CD4-positive, alpha-beta T cell treated with Interleukin-2 at 100 ng/mL for 4 hours (primary cell): ENCODE data around the gene MTHFD1L.
"Not testable (repeated sequence)": the region's sequence is repeated elsewhere in the genome, so short reads cannot be mapped to it uniquely, and the experiment has no call there.

Source experiments
- DNase-seq: peaks from one replicate; pipeline ENCODE4 v3.0.0-alpha.2; 2020; ENCODE audit warnings: low spot score

The MTHFD1L gene

DNA sequence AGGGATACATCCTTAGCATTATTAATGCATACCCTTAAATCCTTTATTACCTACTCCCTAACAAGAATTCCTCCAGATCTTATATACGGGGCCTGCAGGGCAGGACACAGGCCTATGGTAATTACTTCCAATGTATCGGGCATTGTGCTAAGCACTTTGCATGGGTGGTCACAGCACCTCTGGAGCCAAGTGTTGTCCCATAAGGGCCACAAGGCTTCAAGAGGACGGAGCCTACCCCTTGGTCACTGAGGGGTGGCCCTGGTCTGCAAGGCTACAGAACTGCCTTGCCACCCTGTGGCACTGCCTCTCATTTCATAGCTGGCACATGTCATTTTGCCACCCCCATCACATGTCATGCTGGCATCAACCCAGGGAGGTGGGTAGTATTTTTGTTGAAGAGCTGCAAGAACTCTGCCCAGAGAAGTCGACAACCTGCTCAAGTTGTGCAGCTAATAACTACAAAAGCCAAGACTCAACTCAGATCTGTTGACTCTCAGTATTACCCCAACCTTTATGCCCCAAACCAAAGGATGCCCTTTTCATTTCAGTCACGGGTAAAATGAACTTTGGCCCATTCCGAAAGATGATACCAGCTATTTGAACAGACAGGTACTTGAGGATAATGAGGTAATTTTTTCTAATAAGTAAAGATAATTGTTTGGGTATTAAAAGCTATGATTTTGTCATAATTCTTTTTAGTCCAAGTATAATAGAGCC, 230.2 kb downstream of the MTHFD1L start:
- DNase-seq = no peak

DNA sequence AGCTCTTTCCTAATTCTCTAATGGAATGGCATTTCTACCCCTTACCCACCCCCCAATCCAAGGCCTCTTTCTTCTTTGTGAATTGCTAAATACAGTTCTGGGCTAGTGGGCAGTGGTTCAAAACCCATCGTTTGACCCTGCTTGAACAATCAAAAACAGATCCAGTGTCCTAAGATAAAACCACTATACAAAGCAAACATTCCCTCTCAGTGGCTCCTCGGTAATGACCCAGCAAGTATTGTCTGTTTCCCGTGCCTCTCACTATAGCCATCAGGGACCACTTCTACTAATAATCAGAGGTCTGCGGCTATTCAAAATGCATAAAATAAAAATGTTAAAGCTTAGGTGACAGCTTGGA, 230.7 kb downstream of the MTHFD1L start:
- DNase-seq = no peak

DNA sequence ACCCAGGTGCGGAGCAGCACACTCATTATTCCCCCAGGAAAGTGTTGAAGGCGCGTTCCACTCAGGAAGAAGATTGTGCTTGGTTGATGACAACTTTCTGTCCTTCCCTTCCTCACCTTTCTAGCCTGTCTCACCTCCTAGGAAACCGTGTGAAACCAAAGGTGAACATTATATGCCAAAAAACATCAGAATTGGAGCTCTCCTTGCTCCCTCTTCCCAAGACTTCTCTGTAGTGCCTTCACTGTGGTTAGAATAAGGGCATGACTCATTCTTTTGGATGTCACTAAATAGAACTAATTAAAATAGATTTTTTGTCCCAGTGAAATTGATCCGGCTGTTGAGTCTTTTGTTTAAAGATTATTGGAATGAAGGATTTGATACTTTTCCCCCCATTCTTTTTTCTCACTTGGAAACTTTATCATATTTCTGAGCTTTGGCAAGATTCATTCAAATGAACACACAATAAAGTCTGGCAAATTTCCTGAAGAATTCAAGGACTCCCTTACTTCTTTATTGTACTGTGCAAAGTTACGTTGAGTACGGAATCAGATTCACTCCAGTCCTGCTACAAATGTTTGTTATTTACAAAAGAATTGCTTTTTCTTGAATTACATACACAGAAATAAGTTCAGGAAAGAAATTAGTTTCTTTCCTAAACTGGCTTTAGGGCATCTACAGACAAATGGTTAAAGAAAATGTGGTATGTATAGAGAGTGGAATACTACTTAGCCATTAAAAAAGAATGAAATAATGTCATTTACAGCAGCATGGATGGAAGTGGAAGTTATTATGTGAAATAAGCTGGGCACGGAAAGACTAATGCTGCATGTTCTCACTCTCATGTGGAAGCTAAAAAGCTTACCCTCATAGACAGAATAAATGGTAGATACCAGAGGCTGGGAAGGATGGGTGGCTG, 231.4 kb downstream of the MTHFD1L start:
- no peak for DNase-seq

DNA sequence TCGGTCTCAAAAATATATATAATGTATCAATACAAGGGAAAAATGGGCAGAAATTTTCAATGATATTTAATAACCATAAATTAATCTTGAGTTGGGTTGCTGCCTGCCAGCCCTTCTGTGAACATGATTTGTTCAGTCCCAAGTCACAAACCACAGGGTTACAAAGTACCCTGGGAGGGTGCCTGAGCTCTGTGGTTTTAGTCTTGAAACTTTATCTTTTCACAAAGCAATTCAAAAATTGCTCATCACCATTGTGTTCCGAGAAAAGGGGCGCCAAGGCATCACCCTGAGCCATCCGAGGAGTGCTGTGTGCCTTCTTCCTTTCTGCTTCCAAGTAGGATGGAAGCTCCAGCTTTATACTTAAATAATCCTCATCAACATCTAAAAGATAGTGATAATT, 232.7 kb downstream of the MTHFD1L start:
- DNase-seq = no peak

DNA sequence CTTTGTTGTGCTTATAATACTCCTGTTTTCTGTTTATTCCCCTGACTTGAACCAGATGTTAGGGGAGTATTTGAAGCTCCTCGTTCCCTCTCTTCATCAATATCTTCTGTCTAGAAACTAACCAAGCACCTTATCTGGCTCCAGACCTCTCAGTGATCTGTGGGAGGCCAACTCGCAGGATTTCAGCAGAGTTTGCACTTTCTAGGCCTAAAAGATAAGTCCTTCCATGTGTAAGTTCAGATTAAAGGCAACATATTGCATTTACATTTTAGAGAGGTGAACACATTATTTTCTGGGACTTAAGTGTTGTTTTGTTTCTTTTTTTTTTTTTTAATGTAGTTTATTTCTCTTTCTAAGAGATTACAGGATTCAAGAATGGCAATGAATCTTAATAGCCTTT, 234.8 kb downstream of the MTHFD1L start:
- DNase-seq = no peak

DNA sequence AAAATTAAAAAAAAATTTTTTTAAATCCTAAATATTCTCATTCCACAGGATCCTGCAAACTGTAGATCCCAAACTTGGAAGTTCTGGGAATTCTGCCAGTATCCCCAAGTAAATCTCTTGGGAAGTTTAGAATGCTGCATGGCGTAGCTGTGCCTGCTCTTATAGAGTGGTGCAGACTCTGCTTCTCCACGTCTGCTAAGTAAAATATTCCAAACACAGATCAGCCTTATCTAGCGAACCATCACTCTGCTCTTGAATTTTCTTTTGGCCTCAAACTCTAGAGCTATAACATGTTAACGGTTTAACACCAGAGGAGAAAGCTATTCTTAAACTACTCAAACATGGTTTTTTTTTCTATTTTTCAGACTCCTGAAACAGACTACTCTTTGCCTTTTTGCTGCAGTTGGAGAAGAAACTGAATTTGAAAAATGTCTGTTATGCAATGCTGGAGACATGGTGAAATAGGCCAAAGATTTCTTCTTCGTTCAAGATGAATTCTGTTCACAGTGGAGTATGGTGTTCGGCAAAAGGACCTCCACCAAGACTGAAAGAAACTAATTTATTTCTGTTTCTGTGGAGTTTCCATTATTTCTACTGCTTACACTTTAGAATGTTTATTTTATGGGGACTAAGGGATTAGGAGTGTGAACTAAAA, 235.8 kb downstream of the MTHFD1L start:
- DNase-seq = no peak

DNA sequence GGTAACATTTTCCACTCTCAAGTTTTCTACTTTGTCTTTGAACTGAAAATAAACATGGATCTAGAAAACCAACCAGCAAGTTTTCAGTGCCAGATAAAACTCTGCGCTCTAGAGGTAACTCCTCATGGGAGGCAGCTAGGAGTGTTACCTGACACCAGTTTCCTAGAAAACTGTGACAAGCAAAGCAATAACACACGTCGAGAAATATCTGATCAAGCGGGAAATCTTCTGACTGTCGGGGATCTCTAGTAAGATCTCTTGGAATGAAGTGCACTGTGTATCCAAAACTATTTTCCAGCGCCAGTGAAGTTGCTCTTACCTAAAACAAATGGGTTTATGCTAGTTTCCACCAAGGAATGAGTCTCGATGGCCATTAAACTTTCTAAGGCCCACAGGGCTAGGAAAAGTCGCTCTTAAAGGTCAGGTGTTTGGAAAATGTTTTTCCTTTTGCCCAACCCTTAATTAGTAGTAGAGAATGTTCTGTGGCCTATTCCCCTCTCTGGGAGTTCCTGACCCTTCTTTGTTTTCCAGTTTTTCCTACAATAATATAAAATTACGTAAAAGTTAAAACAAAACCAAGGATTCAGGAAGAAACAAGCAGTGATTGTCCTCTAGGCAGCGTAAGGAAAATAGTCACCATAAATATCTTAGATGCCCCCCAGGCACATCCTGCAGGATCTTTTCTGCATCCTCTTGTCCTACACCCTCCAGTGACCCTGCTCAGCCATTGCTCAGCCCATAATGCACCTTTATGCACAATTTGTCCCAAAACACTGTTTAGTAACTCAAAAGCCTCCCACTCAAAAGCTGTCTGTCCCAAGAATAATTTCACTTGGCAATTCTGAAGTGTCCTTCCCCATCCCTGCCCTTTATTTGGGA, 236.6 kb downstream of the MTHFD1L start:
- no peak for DNase-seq

DNA sequence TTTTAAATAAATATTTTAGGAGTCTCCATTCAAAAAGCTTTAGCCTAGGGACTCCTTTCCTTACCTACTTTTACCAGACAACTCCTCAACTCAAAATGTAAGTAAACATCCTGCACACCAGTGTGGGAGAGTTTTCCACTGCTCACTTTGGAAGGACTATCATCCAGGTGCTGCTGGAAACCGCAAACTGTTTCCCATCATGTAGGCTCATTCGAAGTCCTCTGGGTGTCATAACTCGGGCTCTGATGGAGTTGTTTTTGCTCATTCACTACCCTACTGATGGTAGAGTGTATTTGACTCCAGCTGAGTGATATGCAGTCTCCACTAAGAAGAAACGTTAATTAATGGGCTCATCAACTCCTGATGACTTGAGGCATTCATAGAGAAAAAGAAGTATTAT, 237.8 kb downstream of the MTHFD1L start:
- no peak for DNase-seq

DNA sequence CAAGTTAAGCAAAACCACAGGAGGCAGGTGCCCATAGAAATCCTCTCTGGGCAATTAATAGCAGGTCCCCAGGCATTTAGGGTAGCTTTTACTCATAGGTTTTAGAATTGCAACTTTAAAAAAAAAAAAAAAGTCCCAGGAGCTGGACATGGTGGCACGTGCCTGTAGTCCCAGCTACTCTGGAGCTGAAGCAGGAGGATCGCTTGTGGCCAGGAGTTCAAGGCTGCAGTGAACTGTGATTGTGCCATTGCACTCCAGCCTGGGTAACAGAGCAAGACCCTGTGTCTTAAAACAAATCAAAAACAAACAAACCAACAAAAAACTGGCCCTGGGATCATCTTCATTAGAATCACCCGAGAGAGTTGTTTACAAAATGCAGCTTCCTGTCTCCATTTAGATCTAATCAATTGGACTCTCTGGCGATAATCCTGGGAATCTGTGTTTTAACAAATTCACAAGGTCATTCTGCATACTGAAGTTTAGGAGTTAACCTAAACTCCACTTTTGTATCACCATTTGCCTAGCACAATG, 242.5 kb downstream of the MTHFD1L start:
- DNase-seq = no peak

DNA sequence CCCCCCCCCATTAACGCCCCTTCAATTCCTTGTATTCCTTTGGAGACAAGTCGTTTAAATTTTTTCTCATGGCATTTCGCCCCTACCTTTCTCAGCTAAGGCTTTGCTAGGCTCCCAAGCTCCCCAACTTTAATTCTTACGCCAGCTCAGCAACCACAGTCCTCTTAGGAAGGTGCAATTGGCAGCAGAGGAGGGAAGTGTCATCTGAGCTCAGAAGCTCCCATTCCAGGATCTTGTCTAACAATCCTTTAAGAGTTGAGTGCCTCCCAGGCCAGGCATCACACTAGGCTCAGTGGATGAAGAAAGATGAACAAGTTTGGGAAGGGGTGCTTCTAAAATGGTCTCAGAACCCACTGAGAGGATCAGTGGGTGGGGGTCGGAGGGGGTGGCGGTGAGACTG, 243.0 kb downstream of the MTHFD1L start:
- no peak for DNase-seq

DNA sequence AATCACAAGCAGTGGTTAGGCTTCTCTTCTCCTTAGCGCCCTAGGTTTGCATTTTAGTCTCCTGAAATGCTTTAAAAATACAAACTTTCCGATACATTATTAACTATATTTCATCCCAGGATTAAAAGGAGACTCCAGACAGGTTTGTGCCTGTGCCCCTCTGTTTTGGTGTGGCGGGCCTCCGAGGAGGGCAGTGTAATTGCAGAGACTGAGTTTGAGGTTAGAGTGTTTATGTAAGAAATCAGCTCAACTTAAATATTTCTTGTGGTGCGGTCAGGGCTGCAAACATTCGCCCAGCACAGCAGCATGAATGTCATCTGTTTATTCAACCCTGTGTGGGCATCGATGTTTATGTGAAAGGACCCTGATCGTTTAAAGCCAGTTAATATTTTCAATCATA, 243.9 kb downstream of the MTHFD1L start:
- DNase-seq = no peak

DNA sequence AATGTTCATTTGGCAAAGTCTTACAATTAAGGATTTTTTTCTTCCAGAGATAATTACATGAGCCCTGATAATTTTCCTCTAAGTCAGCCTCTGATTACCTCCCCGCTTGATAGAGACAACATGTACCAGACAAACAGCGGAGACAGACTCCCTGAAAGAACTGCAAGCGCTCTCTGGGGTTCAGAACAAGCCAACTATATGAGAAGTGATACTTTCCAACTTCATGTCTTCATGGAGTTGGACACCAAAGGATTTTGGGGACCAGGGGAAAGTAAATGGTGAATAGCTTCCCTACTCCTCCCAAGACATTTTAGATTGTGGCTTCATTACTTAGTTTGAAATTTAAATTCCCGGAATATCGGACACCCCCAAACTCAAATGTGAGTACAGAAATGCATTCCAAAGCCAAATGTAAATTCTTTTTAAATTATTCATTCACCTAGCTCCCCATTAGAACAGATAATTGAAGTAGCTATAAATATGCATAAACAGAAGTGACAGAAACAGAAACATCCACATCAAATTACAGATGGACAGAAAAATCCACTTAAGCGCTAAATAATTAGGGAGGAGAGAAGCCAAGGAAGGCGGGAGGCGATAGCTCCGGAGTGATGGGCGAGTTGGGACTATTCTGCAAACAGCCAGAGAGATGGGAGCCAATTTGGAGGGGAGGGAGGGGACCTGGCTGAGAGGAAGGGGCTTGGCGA, 244.5 kb downstream of the MTHFD1L start:
- DNase-seq = no peak

DNA sequence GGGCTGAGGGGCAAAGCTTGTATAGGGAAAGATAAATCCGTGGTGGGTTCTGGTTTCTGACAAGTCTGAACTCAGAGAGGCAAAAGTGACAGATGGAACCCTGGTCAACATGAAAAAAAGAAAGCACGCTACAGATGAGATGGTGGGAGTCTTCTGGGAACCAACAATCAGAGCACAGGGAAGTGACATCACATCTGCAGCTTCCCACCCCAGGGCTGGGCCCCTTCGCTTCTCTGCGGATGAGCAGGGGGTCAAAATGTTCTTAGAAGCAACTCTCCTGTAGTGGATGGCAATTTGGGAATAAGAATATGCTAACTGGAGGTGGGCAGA, 245.0 kb downstream of the MTHFD1L start:
- no peak for DNase-seq

DNA sequence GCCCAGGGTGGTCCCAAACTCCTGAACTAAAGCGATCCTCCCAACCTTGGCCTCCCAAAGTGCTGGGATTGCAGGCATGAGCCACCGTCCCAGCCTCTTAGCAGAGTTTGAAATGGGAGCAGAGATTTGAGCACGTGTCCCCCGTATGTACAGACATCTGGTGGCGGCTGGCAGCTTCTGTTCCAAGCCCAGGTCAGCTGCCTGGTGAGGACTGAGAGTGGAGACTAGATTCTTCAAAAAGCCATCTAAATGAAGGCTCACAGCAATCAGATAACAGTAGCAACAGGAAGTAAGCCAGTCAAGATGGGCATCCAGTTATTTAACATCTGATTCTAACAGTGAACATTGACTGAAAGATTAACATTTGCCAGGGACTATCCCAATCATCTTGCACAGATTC, 246.2 kb downstream of the MTHFD1L start:
- no peak for DNase-seq

DNA sequence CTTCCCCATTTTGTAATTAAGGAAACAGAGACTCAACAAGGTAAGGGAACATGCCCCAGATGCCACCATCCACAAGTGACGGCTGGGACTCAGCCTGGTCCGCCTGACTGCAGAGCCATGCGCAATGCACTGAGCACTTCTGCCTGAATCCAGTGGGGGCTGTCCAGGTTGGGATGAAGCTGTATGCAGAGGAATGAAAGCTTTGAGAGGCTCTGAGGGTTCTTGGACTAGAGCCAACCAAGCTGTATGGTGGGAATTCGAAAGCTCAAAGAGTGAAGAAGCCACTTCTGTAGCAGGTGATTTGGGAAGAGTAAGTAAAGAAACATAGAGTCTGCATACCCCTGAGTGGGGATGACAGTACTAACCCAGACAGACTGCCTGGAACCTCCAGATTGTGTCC, 246.6 kb downstream of the MTHFD1L start:
- no peak for DNase-seq

DNA sequence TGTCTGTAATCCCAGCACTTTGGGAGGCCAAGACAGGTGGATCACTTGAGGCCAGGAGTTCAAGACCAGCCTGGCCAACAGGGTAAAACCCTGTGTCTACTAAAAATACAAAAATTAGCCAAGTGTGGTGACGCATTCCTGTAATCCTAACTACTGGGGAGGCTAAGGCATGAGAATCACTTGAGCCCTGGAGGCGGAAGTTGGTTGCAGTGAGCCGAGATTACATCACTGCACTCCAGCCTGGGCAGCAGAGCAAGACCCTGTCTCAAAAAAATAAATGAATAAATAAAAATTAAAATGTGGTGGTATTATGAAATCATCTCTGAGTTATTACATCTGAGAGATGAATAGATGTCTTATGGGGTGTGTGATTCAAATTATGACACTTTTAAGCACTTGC, 247.4 kb downstream of the MTHFD1L start:
- DNase-seq = not testable (repeated sequence)

DNA sequence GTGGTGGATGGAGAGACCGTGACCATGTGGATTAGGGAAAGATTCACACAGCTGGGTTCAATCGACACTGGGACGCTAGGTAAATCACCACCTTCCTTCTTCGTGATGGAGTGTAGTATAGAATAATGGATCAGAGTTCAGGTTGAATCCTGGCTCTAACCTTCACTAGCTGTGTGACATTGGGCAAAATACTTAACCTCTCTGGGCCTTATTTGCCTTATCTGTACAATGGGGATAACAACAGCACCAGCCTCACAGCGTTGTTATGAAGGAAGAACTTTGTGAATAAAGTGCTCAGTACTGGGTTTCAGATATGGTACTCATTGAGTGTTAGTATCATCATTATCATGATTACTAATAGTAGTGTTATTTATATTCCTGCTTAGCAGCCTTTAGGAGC, 248.1 kb downstream of the MTHFD1L start:
- DNase-seq = no peak

DNA sequence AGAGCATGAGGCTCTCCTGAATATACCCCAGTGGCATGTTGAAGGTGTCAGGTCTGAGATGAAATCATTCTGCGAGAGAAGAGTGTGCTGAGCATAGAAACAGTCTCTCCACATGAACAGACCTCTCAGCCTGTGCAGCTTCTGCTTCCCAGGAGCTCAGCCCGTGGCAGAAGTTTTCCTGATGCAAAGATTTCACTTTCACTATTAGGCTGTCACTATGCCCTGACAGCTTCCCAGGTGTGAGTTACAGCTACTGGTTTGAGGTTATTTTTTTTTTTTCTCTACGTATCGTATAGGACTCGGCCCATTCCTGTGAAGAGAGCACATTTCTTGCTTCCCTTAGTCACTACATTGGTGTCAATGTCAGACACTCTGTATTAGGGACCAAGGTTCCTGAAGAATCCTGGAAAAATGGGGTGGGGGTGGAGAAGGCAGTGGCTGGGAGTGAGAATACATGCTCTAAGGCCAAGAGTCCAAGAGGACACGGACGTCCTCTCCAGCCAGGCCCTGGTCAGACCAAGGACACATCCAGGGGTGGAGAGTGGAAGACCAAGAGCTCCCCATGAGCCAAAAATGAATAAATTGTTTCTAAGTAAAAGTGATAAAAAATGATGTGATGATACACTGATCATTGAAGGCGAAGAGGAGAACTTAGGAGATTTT, 253.1 kb downstream of the MTHFD1L start:
- DNase-seq = no peak

DNA sequence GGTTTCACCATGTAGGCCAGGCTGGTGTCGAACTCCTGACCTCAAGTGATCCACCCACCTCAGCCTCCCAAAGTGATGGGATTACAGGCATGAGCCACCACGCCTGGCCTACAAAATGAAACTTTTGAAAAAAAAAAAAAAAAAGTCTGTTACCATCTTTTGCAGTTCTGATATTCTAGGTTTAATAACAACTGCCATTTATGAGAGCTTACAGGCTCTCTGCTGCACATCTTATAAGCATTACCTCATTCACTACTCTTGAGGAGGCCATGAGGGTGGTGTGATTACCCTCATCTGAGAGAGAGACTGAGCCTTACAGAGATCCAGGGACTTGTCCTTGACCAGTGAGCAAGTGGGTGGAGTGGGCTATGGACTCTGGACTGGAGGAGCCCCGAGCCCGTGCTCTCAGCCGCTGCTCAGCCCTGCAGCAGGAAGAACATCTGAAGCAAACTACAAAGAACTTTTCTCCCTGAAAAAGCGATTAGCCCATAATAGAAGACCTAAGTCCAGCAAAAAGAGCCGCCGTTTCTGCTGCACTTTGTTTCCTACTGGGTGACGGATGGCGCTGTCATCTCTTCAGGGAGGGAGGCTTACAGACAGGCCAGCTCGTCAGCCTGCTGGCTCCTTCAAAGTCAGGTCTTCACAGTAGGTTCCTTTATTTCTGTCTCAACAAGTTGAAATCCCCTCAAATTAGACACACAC, 254.5 kb downstream of the MTHFD1L start:
- DNase-seq = no peak

DNA sequence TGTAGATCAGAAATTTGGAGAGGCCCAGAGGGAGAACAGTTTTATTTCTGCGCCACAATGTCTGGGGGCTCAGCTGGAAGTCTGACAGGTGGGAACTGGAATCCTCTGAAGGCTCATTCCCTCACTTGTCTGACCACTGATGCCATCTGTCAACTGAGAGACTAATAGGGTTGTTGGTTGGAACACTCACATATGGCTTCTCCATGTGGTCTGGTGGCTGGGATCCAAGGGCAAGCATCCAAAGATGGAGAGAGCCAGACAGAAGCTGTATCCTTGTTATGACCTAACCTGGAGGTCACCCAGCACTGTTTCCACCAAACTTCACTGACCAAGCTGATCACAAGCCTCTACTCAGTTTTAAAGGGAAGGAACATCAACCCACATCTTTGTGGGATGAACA, 256.4 kb downstream of the MTHFD1L start:
- DNase-seq = no peak
